Hepatocyte (in vitro differentiated cells): ENCODE results near the gene TRPM5. TPM values are rescaled to one million over a fixed set of nuclear protein-coding genes. Genes with fewer than 3 reads are reported as not detected.

Experiments
- DNase-seq: peaks from one replicate; pipeline ENCODE4 v3.0.0-alpha.2; 2016; ENCODE audit warnings: low spot score
- H2AFZ ChIP-seq: fragments of 200-600 bp; sonication (generic); 2 replicates; pipeline ENCODE4 v1.6.0; 2016; ENCODE audit warnings: antibody characterized with exemption, mild to moderate bottlenecking
- H3K27ac ChIP-seq: fragments of 200-600 bp; sonication (generic); 2 replicates; pipeline ENCODE4 v1.5.1; 2016; ENCODE audit warnings: mild to moderate bottlenecking
- H3K27me3 ChIP-seq: fragments of 200-600 bp; sonication (generic); 2 replicates; pipeline ENCODE4 v1.6.1; 2016
- H3K36me3 ChIP-seq: fragments of 200-600 bp; sonication (generic); replicated peaks from 2 replicates; pipeline ENCODE4 v1.5.1; 2016; ENCODE audit warnings: low read depth; ENCODE audit not compliant: insufficient read depth
- H3K4me1 ChIP-seq: fragments of 200-600 bp; sonication (generic); 2 replicates; pipeline ENCODE4 v1.5.1; 2016; ENCODE audit warnings: mild to moderate bottlenecking, moderate library complexity; ENCODE audit not compliant: insufficient read depth
- H3K4me2 ChIP-seq: fragments of 200-600 bp; sonication (generic); 2 replicates; pipeline ENCODE4 v1.6.0; 2016
- H3K4me3 ChIP-seq: fragments of 200-600 bp; sonication (generic); 2 replicates; pipeline ENCODE4 v1.5.1; 2016; ENCODE audit warnings: mild to moderate bottlenecking
- H3K79me2 ChIP-seq: fragments of 200-600 bp; sonication (generic); 2 replicates; pipeline ENCODE4 v1.6.0; 2017; ENCODE audit warnings: mild to moderate bottlenecking
- H3K9me2 ChIP-seq: fragments of 200-600 bp; sonication (generic); replicated peaks from 2 replicates; pipeline ENCODE4 v1.6.0; 2017; ENCODE audit warnings: mild to moderate bottlenecking; ENCODE audit not compliant: insufficient read depth
- H3K9me3 ChIP-seq: fragments of 200-600 bp; sonication (generic); 2 replicates; pipeline ENCODE4 v1.5.1; 2016; ENCODE audit warnings: low read depth, mild to moderate bottlenecking
- H4K20me1 ChIP-seq: fragments of 200-600 bp; sonication (generic); 2 replicates; pipeline ENCODE4 v1.6.0; 2016; ENCODE audit warnings: mild to moderate bottlenecking; ENCODE audit not compliant: insufficient read depth, poor library complexity, severe bottlenecking
- CTCF ChIP-seq: fragments of 200-600 bp; sonication (generic); IDR thresholded peaks from 2 replicates; pipeline ENCODE4 v1.5.1; 2016; ENCODE audit warnings: antibody characterized with exemption, mild to moderate bottlenecking; ENCODE audit not compliant: poor library complexity
- EZH2 ChIP-seq: fragments of 200-600 bp; sonication (generic); IDR thresholded peaks from 2 replicates; pipeline ENCODE4 v1.6.1; 2016; ENCODE audit warnings: antibody characterized with exemption, mild to moderate bottlenecking, borderline replicate concordance
- EZH2phosphoT487 ChIP-seq: fragments of 200-600 bp; sonication (generic); IDR thresholded peaks from one replicate; pipeline ENCODE4 v1.6.1; 2018; ENCODE audit warnings: antibody characterized with exemption, mild to moderate bottlenecking, low read depth, moderate library complexity; ENCODE audit not compliant: unreplicated experiment, severe bottlenecking
- WGBS: methylation state at CpG from one replicate; pipeline ENCODE4 v1.1.6; 2016; ENCODE audit warnings: low lambda C conversion rate; ENCODE audit errors: missing lambda C conversion rate; 5-methylcytosine and 5-hydroxymethylcytosine counted together
- polyA plus RNA-seq: library from polyadenylated mRNA; unstranded; fragments of >200 nt; fragmentation: Nextera tagmentation; extraction: Ambion mirVana; gene quantifications from 2 replicates; pipeline ENCODE4 v1.2.1, GENCODE V29; 2016
- total RNA-seq: library from RNA; depleted of rRNA; stranded (reverse); fragments of >200 nt; gene quantifications from 2 replicates; pipeline ENCODE4 v1.2.3, GENCODE V29; 2014

TRPM5 gene
- total and polyA plus RNA-seq, 2 experiments from 2014 or later, result 0.07 to 0.13 TPM

- H3K27me3 ChIP-seq, result peaks cover 4% of the 10 kb centered on the region
- H3K4me2 ChIP-seq, result no peak overlapping the region
- no peaks in the 10 kb centered on the region for H3K36me3 ChIP-seq
- no peak overlapping the region for H2AFZ ChIP-seq
- TF ChIP-seq EZH2 (no peak), CTCF (no peak), EZH2phosphoT487 (no peak)
- H3K79me2 ChIP-seq, result no peaks in the 10 kb centered on the region
- 63% methylated on average over 18 of the region's 20 CpGs for WGBS
- H3K4me3 ChIP-seq, result no peak overlapping the region
- no peak overlapping the region for H3K27ac ChIP-seq
- no peaks in the 10 kb centered on the region for H4K20me1 ChIP-seq
- H3K9me2 ChIP-seq, result no peaks in the 10 kb centered on the region
- no peaks in the 10 kb centered on the region for H3K4me1 ChIP-seq
- DNase-seq, result no peak
- H3K9me3 ChIP-seq, result no peaks in the 10 kb centered on the region
These were observed 8.2 kb upstream of the TRPM5 start for GRCh38 chr11:2452321-2453012.

- Histone ChIP-seq H3K4me3 (no peak overlapping the region), H3K9me3 (no peaks in the 10 kb centered on the region), H4K20me1 (no peaks in the 10 kb centered on the region), H2AFZ (no peak overlapping the region), H3K27me3 (peaks cover 7% of the 10 kb centered on the region), H3K9me2 (no peaks in the 10 kb centered on the region), H3K36me3 (no peaks in the 10 kb centered on the region), H3K27ac (no peak overlapping the region), H3K4me2 (no peak overlapping the region), H3K79me2 (no peaks in the 10 kb centered on the region), H3K4me1 (no peaks in the 10 kb centered on the region)
- no peak for TF ChIP-seq EZH2
- TF ChIP-seq CTCF, result no peak
- 80% methylated on average over 6 of the region's 6 CpGs for WGBS
- no peak for DNase-seq
These were observed 7.6 kb upstream of the TRPM5 start for GRCh38 chr11:2451916-2452315.

- H3K9me3 ChIP-seq, result no peaks in the 10 kb centered on the region
- H3K9me2 ChIP-seq, result no peaks in the 10 kb centered on the region
- no peak overlapping the region for H3K27ac ChIP-seq
- no peaks in the 10 kb centered on the region for H4K20me1 ChIP-seq
- TF ChIP-seq EZH2, result no peak
- TF ChIP-seq EZH2phosphoT487, result no peak
- no peak overlapping the region for H2AFZ ChIP-seq
- no peaks in the 10 kb centered on the region for H3K4me1 ChIP-seq
- no peaks in the 10 kb centered on the region for H3K79me2 ChIP-seq
- WGBS, result 95% methylated on average over 15 of the region's 15 CpGs
- H3K36me3 ChIP-seq, result no peaks in the 10 kb centered on the region
- no peak for DNase-seq
- no peak overlapping the region for H3K4me3 ChIP-seq
- H3K27me3 ChIP-seq, result peaks cover 11% of the 10 kb centered on the region
- no peak overlapping the region for H3K4me2 ChIP-seq
These were observed 7.0 kb upstream of the TRPM5 start for GRCh38 chr11:2451336-2451735.

- Histone ChIP-seq H3K9me2 (no peaks in the 10 kb centered on the region), H4K20me1 (no peaks in the 10 kb centered on the region), H3K9me3 (no peaks in the 10 kb centered on the region), H3K27me3 (peaks cover 20% of the 10 kb centered on the region), H3K27ac (no peak overlapping the region), H2AFZ (no peak overlapping the region), H3K36me3 (no peaks in the 10 kb centered on the region), H3K4me3 (no peak overlapping the region), H3K79me2 (no peaks in the 10 kb centered on the region), H3K4me1 (no peaks in the 10 kb centered on the region), H3K4me2 (no peak overlapping the region)
- no peak for TF ChIP-seq CTCF
- WGBS, result 88% methylated on average over 19 of the region's 19 CpGs
- no peak for DNase-seq
These were observed 6.2 kb upstream of the TRPM5 start for GRCh38 chr11:2450321-2451041.
